Hippocampal formation (tissue), 2 donors: ENCODE results near the gene FUT4.
"Not testable (repeated sequence)": the region's sequence is repeated elsewhere in the genome, so short reads cannot be mapped to it uniquely, and the experiment has no call there.

ENCODE experiments used
- DNase-seq, 2 donors: peaks; one replicate each; lab custom pipeline; 2025; lab: John Stamatoyannopoulos, UW

FUT4 gene

GRCh38 chr11:94567181-94567670 lies 23.5 kb downstream of the FUT4 start, which contains the start of gene PIWIL4:
PIWIL4 (plus strand) TSS chr11:94567368; CDS start chr11:94567519, 151 bp downstream.
- DNase-seq = no peak

GRCh38 chr11:94568200-94568599 lies 24.5 kb downstream of the FUT4 start:
- DNase-seq = no peak

DNA sequence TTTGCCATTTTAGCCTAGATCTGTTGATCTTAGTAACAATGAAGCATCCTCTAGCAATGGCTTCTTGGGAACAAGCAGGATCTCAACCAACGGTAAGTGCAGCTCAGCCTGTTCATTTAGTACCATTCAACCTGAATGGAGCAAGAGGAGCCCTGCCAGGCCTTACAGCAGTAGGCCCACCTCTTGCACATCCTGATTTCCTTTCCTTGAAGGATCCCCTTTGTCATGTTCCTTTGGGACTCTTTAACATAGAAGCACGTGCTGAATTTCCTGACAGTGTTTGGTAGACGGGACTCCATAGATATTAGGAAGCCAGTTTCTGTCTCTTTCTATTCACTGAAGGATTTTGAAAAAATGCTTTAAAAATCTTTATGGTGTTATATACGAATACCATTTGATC lies 25.0 kb downstream of the FUT4 start:
- no peak for DNase-seq

GRCh38 chr11:94572975-94573374 lies 29.3 kb downstream of the FUT4 start:
- DNase-seq = not testable (repeated sequence)

DNA sequence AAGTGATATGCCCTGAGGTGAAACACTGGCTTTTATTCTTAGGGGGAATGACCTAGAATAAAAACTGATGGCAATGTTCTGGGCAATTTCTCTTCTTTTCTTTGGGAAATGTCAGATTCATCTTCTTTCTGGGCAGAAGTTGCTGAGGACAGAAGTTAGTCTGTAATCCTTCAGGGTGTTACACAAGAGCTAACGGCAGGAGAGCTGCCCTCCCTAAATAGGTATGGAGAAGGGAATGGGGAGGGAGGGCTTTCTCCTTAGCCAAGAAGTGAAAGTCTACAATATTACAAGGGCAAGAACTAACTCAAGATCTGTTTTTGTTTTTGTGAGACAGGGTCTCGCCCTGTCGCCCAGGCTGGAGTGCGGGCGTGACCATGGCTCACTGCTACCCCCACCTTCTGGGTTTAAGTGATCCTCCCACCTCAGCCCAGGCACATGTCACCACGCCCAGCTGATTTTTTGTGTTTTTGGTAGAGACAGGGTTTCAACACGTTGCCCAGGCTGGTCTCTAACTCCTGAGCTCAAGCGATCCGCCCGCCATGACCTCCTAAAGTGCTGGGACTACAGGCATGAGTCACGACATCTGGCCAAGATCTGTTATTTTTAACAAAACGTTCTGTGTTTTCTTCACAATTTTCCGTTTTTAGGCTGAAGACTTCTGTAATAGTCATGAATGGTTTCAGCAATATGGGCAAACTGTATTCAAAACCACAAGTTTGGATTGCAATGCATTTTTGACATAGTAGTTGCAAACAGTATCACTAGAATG lies 30.7 kb downstream of the FUT4 start:
- no peak for DNase-seq

DNA sequence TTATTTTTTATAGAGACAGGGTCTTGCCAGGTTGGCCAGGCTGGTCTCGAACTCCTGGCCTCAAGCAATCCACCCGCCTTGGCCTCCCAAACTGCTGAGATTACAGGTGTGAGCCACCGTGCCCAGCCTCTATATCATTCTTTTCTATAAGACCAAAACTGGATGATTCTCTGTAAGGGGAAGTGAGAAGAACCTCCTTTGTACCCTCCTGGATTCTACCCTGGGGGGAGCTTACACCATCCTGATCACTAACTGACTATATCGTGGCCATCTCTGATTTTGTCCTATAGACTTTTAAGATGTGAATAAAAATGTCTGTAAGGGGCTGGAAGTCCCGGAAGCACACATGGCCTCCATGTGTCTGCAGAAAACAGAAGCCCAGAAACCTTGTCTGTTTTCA lies 32.6 kb downstream of the FUT4 start:
- DNase-seq = no peak

DNA sequence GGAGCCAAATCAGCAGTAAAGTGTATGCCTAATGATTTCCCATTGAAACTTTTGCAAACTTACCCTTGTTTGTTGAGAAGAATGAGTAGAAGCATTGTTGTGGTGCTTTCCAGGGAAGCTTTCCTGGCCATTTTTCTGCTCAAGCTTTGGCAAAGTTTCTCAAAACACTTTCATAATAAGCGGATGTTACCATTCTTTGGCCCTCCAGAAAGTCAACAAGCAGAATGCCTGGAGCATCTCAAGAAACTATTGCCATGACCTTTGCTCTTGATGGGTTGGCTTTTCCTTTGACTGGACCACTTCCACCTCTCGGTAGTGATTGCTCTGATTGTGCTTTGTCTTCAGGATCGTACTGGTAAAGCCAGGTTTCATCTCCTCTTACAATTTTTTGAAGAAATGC lies 34.1 kb downstream of the FUT4 start:
- no peak for DNase-seq

DNA sequence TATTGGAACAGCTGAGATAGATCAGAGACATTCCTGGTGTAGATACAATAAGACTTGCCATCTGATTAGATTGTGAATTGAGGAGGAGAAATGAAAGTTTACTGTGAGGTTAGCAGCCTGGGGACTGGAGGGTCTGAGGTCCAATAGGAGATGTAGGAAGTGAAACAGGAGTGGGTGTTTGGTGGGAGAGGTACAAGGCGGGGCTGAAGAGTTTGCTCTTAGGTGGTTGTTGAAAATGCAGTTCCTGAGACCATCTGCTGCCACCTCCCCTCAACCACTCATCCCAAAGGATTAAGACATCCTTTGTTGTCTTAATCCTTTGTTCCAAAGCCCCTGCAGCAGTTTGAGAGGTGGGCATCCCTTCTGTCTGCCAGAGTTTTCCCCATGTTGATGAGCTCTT lies 38.2 kb downstream of the FUT4 start:
- no peak for DNase-seq

- DNase-seq = no peak
Observed at GRCh38 chr11:94583213-94583865, 39.6 kb downstream of the FUT4 start.

DNA sequence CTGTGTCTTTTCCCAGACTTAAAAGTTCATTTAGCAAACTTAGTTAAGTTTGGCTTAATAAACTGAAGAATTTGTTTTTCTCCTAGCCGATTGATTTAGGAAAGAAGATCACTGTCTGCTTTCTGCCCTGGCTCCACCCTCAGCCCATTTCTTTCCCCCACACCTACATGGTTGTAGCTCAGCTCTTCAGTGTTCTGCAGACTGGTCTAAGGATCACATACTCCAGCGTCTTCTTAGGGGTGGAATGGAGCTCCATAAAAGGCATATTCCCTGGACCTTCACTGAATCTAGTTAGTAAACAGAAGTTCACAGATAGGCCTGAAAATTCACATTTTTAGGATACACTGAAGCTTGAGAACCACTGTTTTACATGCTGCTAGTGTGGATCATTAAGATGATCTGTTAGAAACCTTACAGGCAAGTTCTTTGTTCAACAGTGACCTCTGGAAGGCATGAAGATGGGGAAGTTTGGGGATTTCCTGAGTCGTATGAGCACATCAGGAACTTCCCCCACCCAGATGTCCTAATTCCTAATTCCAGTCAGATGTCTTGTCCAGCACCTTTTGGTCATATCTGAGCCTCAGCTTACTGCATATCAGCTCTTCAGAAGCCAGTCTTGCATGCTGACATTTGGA lies 40.3 kb downstream of the FUT4 start:
- no peak for DNase-seq

DNA sequence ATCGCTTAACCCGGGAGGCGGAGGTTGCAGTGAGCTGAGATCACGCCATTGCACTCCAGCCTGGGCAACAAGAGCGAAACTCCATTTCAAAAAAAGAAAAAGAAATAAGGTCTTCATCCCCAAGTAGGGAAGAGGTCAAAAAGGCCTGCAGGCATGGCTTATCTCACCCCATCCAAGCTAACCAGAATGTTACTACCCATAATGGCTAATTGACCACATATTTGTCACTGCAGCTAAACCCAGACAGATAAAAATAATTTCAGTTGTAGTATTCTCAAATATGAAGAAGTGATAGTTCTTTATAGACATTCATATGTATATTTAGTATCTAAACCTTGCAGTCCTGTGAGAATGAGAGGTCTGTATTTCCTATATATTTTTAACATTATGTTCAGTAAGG lies 41.3 kb downstream of the FUT4 start:
- no peak for DNase-seq

DNA sequence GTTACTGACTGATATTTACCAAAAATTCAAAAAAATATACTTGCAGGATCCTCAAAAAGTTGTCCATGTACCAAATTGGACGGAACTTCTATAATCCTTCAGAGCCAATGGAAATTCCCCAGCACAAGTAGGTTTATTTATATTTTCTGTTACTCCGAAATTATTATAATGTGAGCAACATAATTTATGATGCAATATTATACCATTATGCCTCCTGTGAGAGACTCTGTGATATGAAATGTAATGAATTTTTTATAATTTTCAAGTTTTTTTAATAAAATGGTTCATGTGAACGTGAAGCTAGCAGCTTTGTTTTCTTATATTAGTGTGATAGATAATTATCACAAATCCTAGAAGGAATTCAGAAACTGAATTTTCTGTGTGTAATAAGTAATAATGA lies 41.7 kb downstream of the FUT4 start:
- no peak for DNase-seq

DNA sequence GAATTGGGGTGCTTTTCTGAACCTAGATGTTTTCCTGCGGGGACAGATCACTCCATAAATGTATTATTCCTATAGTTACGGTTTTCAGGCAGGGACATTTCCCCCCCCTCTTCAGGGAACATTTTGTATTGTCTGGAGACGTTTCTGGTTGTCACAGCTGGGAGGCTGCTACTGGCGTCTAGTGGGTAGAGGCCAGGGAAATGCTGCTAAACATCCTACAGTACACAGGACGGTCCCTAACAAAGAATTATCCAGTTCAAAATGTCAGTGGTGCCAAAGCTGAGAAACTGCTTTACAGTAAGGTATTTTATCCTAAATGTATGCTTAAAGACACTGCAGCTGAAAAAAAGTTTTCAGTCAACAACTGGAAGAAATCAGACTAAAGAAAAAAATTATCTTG lies 42.8 kb downstream of the FUT4 start:
- DNase-seq = peak in 1 of 2 donors; percentile 25

DNA sequence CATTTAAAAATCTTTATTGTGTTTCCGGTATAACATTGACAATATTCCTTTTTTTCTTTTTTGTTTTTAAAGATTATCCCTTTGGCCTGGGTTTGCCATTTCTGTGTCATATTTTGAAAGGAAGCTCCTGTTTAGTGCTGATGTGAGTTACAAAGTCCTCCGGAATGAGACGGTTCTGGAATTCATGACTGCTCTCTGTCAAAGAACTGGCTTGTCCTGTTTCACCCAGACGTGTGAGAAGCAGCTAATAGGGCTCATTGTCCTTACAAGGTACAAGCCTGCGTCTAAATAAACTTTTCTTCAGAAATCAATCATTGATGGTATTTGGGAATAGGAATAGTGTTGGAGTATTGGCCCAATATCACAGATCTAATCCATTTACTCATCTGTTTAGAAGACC lies 43.3 kb downstream of the FUT4 start:
- no peak for DNase-seq

GRCh38 chr11:94588366-94588942 lies 44.7 kb downstream of the FUT4 start:
- DNase-seq = no peak

- DNase-seq = no peak
Observed at GRCh38 chr11:94590352-94591041, 46.8 kb downstream of the FUT4 start.

DNA sequence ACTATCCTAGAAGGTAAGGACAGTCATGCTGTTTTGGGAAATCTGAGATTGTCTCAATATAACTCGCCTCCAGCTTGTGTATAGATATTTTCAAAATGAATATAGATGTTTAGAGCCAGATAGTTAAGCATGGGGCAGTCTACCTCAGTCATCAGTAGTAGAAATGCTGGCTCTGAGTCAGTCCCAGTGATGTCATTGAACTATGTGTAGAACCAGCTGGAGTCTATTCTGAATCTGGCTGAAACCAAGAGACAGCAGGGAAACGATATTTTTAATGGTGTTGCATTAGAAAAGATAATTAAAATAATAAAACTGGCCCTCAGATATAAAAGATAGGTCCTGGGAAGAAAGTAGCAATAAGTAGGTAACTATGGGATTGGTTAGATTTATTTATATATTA lies 49.3 kb downstream of the FUT4 start:
- no peak for DNase-seq

DNA sequence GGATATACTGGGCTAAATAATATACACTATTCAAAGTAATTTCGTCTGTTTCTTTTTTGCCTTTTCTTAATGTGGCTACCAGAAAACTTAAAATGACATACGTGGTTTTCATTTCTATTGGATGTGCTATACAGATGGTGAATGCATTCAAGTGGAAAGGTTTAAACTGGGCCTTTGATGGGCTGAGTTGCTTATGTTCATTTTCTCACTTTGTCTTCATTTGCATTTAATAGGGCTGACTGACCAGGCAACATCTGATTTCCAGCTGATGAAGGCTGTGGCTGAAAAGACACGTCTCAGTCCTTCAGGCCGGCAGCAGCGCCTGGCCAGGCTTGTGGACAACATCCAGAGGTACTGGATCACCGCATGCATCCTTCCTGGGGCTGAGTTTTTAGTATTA lies 51.4 kb downstream of the FUT4 start:
- DNase-seq = no peak

DNA sequence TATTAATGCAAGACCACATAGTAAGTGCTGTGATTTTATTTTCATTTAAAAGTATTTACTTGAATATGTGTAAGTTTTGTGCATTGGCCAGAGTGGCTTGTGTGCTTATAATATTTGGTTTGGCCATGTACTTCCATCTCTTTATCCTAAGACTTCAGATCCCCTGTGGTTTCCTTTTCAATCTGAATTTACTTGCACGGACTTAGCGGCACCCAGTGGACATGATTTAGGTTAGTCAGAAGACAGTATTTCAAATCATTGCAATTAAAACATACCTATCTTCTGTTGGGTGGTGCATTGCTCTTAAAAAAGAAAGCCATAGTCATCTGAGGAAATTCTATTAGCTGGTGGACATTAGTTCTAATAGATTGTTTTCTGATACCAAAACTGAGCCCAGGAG lies 54.2 kb downstream of the FUT4 start:
- no peak for DNase-seq
